Type B pancreatic cell (in vitro differentiated cells): ENCODE data around the gene RNASE7. TPM values are rescaled to one million over a fixed set of nuclear protein-coding genes. Genes with fewer than 3 reads are reported as not detected.

ENCODE experiments used
- DNase-seq: peaks from one replicate; pipeline ENCODE4 v3.0.0; 2021; ENCODE audit warnings: mixed read lengths; ENCODE audit not compliant: unreplicated experiment; ENCODE audit errors: extremely low spot score
- H3K27ac Mint-ChIP-seq: 2 replicates; pipeline ENCODE4 v1.8.0; 2021; ENCODE audit warnings: mild to moderate bottlenecking, mixed read lengths
- H3K27me3 Mint-ChIP-seq: 2 replicates; pipeline ENCODE4 v1.8.0; 2021; ENCODE audit warnings: mixed read lengths
- H3K36me3 Mint-ChIP-seq: 2 replicates; pipeline ENCODE4 v1.8.0; 2021; ENCODE audit warnings: mixed read lengths
- H3K4me1 Mint-ChIP-seq: one replicate; pipeline ENCODE4 v1.8.0; 2021; ENCODE audit warnings: mixed read lengths; ENCODE audit not compliant: unreplicated experiment
- H3K4me3 Mint-ChIP-seq: 2 replicates; pipeline ENCODE4 v1.8.0; 2021; ENCODE audit warnings: mild to moderate bottlenecking, mixed read lengths
- H3K9me3 Mint-ChIP-seq: 2 replicates; pipeline ENCODE4 v1.8.0; 2021; ENCODE audit warnings: mixed read lengths
- total RNA-seq: library from RNA; stranded (reverse); gene quantifications from 2 replicates; pipeline ENCODE4 v1.2.1, GENCODE V29; 2021; ENCODE audit warnings: low replicate concordance
- TF ChIP-seq, protein P1 (sequence below): fragments of 200-600 bp; sonication (generic); conservative IDR thresholded peaks from 2 replicates; pipeline ENCODE4 v1.5.0; 2021; ENCODE audit warnings: antibody characterized with exemption, mild to moderate bottlenecking

Gene RNASE7
- total RNA-seq, 1 donor from 2014 or later = not detected

DNA sequence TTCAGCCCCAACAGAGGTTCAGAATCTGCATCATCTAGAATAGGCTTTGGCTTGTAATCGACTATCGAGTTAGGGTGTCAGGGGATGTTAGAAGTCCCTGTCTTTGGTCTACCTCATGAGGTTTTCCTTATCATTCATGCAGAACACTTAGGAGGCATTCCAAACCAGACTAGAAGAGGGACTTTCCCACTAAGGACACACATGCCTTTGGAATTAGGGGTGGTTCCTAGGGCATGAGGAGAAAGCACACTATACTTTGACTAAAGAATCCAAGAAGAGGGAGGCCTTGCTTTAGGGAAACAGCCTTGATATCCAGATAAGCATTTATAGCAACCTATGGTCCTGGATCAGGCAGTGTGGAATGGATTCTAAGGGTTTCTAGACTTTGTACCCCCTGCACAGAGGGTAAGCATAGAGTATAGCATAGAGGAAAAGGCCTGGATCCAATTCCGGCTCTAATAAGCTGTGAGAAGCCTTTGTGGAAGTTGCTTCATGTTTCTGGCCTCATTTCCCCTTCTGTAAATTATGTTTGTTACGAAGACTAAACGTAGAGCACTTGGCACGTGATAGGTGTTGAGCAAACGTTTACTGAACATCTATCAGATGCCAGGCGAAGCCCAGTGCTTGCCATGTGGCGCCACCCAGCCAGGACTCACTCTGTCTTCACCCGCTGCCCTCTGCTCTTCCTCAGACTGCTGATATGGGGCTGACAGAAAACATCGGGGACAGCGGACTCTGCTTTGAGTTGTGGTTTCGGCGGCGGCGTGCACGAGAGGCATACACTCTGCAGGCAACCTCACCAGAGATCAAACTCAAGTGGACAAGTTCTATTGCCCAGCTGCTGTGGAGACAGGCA, 43.1 kb downstream of the RNASE7 start:
- peaks cover 26% of the 10 kb centered on the region for H3K36me3 Mint-ChIP-seq
- no peak overlapping the region for H3K4me3 Mint-ChIP-seq
- DNase-seq = no peak
- TF ChIP-seq, protein P1, sequence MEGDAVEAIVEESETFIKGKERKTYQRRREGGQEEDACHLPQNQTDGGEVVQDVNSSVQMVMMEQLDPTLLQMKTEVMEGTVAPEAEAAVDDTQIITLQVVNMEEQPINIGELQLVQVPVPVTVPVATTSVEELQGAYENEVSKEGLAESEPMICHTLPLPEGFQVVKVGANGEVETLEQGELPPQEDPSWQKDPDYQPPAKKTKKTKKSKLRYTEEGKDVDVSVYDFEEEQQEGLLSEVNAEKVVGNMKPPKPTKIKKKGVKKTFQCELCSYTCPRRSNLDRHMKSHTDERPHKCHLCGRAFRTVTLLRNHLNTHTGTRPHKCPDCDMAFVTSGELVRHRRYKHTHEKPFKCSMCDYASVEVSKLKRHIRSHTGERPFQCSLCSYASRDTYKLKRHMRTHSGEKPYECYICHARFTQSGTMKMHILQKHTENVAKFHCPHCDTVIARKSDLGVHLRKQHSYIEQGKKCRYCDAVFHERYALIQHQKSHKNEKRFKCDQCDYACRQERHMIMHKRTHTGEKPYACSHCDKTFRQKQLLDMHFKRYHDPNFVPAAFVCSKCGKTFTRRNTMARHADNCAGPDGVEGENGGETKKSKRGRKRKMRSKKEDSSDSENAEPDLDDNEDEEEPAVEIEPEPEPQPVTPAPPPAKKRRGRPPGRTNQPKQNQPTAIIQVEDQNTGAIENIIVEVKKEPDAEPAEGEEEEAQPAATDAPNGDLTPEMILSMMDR = no peak
- peaks cover 11% of the 10 kb centered on the region for H3K4me1 Mint-ChIP-seq
- H3K9me3 Mint-ChIP-seq = no peaks in the 10 kb centered on the region
- no peaks in the 10 kb centered on the region for H3K27me3 Mint-ChIP-seq
- H3K27ac Mint-ChIP-seq = no peak overlapping the region

- Mint-ChIP-seq H3K27me3 (no peaks in the 10 kb centered on the region), H3K9me3 (no peaks in the 10 kb centered on the region), H3K27ac (no peak overlapping the region), H3K4me1 (peaks cover 11% of the 10 kb centered on the region), H3K4me3 (no peak overlapping the region), H3K36me3 (peaks cover 32% of the 10 kb centered on the region)
- no peak for DNase-seq
- TF ChIP-seq, protein P1 = no peak
Observed at GRCh38 chr14:21086908-21087293, 44.7 kb downstream of the RNASE7 start.

DNA sequence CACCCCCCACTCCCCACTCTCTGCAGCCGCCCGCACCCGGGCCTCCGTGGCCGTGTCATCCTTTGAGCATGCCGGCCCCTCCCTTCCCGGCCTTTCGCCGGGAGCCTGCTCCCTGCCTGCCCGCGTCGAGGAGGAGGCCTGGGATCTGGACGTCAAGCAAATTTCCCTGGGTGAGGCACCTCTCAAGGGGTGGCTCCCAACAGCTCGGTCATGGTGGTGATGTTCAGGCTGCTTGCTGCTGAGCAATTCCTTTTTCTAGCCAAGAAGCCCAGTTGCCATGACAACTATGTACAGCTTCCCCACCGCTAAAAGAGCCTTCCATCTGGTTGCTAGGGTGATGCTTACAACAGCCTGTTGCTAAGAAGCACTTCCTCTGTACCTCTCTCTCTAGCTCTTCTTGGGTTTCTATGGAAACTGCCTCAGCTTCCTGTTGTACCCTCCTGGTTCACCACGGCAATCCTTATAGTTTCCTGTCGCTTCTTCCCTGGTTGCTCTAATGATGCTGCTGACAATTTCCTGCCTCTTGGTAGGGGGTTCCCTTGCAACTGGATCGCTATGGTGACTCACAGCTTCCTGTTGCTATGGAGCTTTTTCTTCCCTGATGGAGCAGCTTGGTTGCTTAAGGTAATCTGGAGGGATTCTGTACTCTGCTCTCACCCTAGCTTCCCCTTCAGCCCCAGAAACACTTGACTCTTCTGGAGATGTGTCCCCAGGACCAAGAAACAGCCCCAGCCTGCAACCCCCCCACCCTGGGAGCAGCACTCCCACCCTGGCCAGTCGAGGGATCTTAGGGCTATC, 45.3 kb downstream of the RNASE7 start:
- TF ChIP-seq, protein P1 = no peak
- H3K36me3 Mint-ChIP-seq = peaks cover 34% of the 10 kb centered on the region
- H3K27me3 Mint-ChIP-seq = no peaks in the 10 kb centered on the region
- peak overlapping the region; percentile 61 for H3K4me3 Mint-ChIP-seq
- H3K4me1 Mint-ChIP-seq = peaks cover 12% of the 10 kb centered on the region
- H3K9me3 Mint-ChIP-seq = no peaks in the 10 kb centered on the region
- no peak for DNase-seq
- peak overlapping the region; percentile 48 for H3K27ac Mint-ChIP-seq

GRCh38 chr14:21088687-21089086, 46.5 kb downstream of the RNASE7 start:
- Mint-ChIP-seq H3K4me1 (peaks cover 21% of the 10 kb centered on the region), H3K4me3 (no peak overlapping the region), H3K27ac (no peak overlapping the region), H3K27me3 (no peaks in the 10 kb centered on the region), H3K9me3 (no peaks in the 10 kb centered on the region), H3K36me3 (peaks cover 38% of the 10 kb centered on the region)
- TF ChIP-seq, protein P1 = no peak
- no peak for DNase-seq

GRCh38 chr14:21089271-21089670, 47.1 kb downstream of the RNASE7 start:
- peaks cover 34% of the 10 kb centered on the region for H3K36me3 Mint-ChIP-seq
- TF ChIP-seq, protein P1 = no peak
- no peak overlapping the region for H3K27ac Mint-ChIP-seq
- H3K9me3 Mint-ChIP-seq = no peaks in the 10 kb centered on the region
- H3K27me3 Mint-ChIP-seq = no peaks in the 10 kb centered on the region
- H3K4me3 Mint-ChIP-seq = no peak overlapping the region
- DNase-seq = no peak
- peaks cover 27% of the 10 kb centered on the region for H3K4me1 Mint-ChIP-seq
